Measurements from ENCODE around the gene PAAF1.

Gene PAAF1

DNA sequence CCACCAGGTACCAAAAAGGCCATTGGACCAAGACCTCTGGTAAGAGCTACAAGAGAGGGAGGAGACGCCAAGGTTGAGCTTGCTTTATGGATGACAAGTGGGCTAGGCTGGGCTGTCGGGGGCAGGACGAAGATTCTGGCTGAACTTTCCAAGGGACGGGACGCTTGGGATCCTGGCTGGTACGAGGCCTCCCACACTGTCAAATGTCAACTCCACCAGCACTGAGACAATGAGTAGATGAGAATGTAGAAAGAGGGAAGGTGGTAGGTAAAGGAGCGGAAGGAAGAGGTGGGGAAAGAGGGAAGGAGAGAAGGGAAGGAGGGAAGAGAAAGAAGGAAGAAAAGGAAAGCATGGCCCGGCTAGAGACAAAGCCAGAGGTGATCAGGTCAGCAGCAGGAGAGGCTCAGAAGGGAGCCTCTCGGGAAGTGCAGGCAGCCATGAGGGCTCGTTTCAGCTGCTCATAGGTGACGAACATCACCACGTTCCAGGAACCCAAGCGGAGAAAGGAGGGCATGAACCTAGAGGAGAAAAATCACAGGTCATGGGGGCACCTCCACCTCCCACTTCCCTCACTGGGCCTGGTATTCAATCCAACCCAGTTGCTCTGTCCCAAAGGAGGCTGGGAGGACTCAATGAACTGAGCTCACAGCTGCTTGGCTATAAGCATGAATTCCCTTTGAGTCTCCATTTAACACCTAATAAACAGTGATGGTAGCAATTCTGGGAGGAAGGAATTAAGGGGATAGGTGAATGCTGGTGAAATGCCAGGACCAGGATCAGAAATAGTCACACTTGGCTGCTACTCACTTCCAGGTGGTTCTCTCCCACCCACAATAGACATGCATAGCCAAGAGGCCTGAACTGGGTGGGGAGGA is 98.0 kb downstream of the PAAF1 start:
- no peak for DNase-seq

DNA sequence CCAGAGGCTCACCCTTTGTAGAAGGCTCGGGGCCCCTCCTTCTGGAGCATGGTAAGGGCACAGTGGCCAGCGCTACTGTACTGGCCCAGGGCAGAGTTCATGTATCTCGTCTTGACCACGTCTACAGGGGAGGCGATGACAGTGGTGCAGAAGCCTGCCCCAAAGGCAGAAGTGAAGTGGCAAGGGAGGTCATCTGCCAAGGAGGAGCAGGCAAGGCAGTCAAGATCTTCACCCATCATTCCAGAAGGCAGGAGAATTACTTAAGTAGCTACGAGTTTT is 98.6 kb downstream of the PAAF1 start:
- DNase-seq = no peak

DNA sequence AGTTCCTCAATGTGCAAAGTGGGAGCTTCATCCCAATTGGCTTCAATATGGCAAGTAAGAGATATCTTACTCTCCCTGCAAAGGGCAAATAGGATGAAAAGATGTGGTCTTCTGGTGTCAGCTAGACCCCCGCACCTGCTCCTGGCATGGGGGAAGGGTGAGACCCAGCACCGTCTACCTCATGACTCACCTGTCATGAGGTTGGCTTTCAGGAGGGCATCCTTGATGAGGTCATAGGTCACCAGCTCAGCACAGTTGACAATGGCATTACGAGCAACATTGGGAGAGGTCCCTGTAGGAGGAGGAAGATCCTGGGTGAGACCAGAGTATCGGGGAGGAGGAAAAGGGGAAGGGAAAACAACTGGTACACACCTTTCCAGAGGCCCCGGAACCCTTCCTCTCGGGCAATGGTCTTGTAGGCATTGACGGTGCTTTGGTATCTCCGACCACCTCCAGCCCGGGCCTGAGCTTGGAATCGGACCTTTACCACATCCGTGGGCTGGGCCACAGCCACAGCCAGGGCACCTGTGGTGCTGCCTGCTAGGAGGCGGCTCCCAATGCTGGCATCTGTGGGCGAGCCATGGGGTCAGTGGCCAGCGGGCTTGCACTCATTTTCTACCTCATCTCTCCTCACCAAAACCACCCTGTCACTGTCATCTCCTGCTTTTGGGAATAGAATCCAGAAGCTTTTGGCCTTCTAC is 99.8 kb downstream of the PAAF1 start:
- no peak for DNase-seq

DNA sequence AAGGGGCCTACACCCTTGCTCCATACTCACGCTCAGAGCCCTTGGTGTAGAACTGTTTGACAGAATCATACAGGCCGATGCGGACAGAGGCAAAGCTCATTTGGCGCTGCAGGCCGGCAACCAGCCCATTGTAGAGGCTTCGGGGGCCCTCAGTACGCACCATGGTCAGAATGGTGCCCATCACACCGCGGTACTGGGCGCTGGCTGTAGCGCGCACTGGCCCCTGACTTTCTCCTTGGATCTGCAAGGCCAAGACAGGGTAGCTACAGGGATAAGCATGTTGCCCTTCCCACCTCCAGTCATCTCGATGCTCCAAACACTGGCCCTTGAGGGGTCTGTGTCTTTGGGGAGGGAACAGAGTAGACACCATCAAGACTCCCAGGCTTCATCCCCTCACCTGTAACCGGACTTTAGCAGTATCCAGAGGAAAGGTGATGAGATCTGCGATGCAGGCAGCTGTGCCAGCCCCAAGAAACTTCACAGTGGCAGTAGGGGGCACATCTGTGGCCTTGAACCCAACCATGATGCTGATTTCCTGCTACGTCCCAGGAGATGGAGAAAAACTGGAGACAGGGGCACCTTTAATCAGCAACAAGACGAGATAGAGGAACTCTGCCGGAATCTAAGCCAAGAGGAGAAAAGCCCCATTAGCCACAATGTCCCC is 101.2 kb downstream of the PAAF1 start:
- no peak for DNase-seq

DNA sequence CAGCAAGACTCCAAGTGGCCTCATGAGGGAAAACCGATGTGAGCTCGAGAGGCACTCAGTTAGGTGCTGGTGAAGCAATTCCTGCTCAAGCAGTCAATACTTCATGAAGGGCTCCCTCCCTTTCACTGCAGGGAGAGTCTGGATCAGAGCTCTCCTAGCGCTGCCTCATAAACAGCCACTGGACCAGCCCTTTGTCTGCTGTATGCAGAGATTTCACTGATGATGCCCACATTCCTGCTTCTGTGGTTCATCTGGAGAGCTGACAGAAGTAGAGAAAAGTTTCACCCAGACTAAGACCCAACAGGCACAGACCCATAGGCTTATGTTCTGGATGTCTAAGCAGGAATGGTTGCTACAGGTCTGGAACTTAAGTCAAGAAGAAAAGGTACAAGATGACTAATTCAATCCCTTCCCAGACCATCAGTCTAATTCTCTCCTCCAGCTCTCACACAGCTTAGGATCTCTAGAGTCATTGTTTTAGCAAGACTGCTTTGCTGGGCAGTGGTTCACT is 101.8 kb downstream of the PAAF1 start:
- DNase-seq = no peak

DNA sequence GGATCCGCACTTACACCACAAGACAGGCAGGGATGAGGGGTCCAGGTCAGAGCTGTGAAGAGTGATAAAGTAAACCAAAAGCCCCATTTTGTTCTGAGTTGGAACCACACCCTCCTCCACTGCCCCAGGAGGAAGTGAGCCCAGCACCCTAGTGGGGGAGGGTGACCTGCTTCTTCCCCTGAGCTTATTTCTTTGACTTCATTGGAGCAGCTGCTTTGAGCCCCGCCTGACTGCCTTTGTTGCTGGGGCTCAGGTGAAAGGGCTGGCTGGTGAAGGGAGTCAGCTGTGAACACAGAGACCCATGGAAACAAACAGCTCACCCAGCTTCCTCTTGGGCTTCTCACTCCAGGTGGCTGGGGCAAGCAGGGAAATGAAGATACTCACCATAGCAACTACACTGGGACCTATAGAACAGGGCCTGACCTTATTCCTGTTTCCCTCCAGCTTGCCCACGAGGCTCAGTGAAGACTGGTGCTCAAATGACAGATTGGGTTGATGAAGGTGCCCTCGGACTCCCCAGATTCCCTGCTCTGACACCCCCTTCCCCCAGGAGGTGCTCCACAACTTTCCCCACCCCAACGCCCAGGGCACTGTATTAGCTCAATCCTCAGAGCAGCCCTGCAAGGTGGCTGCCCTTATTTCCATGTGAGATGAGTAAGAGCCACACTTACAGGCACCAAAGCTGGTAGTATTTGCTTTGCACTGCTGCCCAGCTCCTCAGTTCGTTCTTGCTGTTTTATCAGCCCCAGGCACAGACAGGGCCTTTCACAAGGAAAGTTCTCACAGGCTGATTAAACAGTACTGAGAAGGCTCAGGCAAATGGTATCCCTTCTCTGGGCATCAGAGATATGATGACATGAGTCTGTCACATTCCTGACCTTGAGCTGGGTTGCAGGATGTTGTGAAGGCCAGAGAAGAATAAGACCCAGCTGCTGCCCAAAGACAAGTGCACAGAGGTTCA is 103.5 kb downstream of the PAAF1 start:
- no peak for DNase-seq

Measured in activated gamma-delta T cell (primary cell).